GM19099 (cell line): ENCODE data around the gene AGBL1.

Experiments
- POLR2A ChIP-seq: IDR thresholded peaks from 3 replicates; pipeline ENCODE4 v1.6.1; 2011; ENCODE audit warnings: low read depth; ENCODE audit not compliant: insufficient read length; ENCODE audit errors: extremely low read depth

AGBL1 gene

DNA sequence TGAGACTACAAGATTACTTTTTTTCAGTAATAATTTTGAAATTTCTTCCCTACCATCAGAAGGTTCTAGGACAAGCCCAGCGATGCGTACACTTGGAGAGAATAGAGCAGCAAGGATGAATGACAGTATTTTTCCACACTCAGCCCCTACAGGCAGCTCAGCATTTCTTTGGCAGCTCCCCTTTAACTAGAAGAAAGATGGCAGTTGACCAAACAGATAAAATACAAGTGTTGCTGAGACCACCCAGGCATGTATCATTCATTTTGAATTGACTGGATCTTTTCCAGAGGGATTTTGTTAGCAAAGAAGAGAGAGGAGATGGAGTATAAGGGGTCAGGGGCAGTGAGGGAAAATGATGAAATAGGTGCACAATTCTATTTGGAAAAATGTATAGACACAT lies 761.3 kb downstream of the AGBL1 start:
- TF ChIP-seq POLR2A, result no peak

DNA sequence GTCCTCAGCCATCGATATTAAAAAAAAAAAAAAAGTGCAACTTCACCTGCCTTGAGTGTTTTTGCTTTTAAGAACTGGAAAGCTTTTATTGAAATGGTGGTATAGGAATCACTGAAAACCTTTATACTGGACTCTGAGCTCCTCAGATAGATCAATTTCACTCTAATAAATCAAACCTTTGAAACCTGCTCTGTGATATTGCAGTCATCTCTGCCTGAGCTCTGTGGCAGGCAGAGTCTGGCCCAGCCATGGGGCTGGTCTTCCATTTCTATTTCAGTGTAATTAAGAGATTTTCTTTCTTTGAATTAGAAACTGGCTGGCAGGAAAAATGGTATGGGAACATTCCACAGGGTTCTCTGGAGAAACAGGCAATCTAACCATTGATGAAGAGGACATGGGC lies 762.5 kb downstream of the AGBL1 start:
- TF ChIP-seq POLR2A, result no peak

GRCh38 chr15:86846036-86846435 lies 766.4 kb downstream of the AGBL1 start:
- no peak for TF ChIP-seq POLR2A

DNA sequence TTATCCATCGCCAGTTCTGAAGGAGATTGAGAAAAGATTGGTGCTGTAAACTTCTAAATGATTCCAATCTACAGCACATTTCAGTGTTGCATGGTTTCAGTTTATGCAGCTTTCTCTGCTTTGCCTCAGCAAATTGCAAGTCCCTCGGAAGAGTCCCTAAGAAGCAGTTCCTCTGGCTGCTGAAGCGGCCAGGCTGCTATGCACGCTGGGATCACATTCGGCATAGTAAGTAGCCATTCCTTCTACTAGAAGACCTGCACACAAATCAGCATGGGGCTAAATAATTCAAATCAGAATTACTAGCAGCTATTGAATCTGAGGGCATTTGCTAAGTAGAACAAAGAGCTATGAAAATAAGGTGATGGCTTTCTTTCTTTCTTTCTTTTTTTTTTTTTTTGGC lies 769.5 kb downstream of the AGBL1 start:
- TF ChIP-seq POLR2A, result no peak

DNA sequence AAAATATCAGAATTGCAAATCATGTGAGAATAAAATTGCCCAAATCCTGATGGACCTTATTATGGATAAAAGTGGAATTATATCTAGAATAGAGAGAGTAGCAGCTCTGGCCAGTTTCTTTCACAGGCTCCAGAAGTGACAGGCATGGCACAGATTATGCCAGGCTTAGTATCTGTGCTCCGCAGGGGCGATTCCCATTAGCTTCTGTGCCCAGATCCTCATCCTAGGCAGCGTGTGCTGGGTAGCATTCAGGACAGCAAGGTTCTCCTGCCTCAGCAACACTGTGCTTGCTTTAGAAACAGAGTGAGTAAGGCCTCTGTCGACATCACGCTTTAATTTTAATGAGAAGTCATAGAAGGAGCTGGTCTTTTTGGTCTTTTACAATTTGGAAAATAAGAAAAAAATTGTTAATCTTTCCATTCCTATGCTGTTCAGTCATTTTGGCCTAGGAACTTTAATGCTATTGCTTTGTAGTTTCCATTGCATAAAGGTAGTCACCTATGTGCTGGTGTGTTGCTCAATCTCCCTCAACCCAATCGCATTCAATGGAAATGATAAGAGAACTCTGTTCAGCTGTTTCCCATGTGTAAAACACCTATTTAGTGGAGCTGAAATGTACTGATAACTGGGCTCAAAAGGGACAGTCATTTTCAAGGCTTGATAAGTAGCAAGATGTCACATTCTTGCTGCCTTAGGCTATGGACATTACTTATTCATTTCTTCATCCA lies 770.1 kb downstream of the AGBL1 start:
- no peak for TF ChIP-seq POLR2A

DNA sequence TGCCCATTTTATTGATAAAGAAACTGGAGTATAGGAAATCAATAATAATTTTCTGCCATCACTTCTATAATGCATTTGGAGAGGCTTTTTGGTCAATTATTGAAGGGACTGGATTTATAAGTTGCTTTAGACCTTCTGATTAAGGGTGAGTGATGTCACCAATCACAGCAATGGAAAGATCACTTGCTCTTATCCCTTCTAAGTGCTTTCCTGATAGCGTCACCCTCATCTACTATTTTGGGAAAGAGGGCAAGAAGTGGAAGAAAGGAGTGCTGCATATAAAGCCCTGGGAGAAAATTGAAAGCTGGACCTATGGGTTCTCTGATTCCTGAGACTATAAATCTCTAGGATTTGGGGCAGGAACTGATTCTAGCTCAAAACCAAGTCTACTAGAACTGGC lies 771.3 kb downstream of the AGBL1 start:
- no peak for TF ChIP-seq POLR2A

GRCh38 chr15:86852741-86853140 lies 773.1 kb downstream of the AGBL1 start:
- TF ChIP-seq POLR2A, result no peak

DNA sequence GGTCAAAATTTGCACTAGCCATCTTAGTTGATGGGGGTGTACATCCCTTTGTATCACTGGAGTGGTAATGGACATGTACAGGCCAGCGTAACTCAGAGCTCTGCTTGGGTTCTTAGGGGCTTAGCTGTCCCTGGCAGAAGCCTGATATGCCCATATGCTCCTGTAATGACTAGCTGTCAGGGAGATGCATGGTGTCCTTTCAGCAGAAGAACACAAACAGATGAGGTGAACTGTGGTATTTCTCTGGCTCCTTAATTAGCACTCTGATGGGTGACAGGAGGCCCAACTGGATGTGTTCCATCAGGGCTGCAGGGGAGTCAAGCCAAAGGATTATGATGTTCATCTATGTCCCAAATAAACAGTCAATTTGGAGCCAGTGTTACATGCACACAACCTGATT lies 774.5 kb downstream of the AGBL1 start:
- no peak for TF ChIP-seq POLR2A

DNA sequence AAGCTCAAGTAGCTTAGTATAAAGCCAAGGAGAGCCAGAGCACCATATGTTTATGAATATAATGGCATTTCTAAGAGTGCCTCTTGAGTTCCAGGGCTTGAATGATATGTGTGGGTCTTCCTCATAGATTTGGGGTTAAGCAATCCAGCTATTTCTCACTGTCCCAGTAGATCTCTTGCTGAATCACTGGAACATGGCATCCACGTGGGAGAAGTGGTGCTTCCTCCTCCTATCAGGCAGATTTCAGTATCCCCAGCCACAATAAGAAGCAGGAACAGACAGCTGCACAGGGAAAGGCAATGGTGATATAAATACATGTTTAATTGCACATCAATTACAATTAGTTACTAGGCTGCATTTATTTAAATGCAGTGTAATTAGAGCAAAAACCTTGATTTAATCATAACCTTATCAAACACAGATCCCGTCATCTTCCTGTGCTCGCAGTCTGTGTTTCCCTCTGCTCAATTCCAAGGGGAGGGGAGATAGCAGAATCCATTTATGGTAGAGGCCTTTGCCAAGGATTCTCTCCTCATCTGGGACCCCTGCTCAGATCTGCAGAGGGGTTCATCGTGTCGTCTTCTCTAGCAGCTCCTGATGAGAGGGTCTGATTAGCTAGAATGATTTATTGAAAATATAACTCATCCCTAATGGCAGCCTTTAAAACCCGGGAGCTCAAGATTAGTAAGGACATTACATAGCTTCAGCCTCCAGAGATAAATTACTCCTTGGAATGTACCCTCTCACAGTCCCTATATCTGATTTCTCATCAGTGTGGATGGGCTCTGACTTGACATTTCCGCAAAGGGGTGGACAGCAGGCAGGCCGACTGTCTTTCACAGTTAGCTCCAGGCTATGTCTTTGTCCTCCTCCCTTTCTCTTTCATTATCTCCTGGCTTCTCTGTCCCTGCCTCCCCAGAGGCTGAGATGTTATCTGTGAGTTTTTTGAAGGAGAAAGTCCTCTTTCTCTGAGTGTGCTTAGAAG lies 775.9 kb downstream of the AGBL1 start:
- TF ChIP-seq POLR2A, result no peak

- no peak for TF ChIP-seq POLR2A
Observed at GRCh38 chr15:86857701-86858100, 778.0 kb downstream of the AGBL1 start.

DNA sequence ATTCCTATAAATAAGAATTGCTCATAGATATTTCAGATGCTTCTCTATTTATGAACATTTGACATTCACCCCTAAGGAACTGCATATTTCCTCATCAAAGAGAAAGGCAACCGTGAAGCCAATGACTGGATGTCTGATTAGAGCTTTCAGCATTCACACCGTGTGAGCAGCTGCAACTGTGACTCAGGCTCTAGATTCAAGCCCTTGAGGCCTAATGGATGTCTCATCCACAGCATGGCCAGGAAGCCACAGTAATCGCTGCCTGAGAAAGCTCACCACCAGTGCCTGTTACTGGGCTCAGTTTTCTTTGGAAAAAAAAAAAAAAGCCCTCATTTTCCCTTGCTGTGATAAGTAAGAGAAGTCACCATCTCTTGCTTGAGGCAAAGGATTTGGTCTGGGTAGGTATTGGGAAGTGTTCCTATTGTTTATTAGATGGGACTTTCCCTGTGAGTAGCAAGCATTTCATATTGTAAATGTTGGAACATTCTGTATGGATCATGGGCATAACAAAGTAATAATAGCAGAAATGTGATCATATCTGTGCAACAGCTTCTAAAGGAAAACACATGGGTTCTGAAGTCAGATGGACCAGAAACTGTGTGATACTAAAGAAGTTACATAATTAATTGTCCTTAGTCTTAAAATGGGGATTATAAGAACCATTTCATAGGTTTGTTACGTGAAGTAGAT lies 783.7 kb downstream of the AGBL1 start:
- TF ChIP-seq POLR2A, result no peak

GRCh38 chr15:86865920-86866319 lies 786.2 kb downstream of the AGBL1 start:
- no peak for TF ChIP-seq POLR2A

DNA sequence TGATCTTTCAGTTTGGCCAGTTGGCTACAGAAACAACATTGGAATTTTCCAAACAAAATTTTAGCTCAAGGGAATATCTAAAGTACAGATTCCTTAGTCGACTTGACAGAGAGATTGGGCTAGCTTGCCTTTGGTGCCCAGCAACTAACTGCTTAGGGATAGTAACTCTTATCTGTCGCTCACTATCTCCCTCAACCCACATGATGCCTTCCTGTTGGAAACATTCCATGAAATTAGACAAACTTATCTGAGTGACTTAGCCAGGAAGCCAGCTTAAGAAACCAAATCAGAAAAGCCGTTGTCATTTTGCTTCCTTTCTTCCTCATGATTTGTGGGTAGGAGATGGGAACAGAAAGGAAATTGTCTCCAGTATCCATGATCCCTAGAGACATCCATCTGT lies 791.2 kb downstream of the AGBL1 start:
- TF ChIP-seq POLR2A, result no peak

GRCh38 chr15:86871964-86872363 lies 792.3 kb downstream of the AGBL1 start:
- no peak for TF ChIP-seq POLR2A

DNA sequence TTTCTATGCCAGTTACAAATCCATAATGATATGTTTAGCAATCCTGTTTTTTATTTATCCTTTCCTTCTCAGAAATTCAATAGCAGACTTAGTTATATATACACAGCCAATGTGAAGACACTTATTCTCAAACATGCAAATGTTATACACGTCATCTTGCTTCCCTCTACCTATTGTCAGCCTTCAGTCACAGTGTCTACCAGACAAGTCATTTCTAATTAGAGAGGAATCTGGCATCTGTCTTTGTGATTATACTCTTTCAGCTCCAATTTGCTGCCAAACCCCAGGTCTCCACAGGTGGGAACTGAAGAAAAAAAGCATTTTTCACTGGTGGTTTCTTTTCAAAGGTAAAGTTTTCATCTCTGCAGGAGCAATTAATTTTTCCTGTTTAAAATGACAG lies 793.1 kb downstream of the AGBL1 start:
- no peak for TF ChIP-seq POLR2A
